ENCODE data around the gene ZNF319.

ZNF319 gene

DNA sequence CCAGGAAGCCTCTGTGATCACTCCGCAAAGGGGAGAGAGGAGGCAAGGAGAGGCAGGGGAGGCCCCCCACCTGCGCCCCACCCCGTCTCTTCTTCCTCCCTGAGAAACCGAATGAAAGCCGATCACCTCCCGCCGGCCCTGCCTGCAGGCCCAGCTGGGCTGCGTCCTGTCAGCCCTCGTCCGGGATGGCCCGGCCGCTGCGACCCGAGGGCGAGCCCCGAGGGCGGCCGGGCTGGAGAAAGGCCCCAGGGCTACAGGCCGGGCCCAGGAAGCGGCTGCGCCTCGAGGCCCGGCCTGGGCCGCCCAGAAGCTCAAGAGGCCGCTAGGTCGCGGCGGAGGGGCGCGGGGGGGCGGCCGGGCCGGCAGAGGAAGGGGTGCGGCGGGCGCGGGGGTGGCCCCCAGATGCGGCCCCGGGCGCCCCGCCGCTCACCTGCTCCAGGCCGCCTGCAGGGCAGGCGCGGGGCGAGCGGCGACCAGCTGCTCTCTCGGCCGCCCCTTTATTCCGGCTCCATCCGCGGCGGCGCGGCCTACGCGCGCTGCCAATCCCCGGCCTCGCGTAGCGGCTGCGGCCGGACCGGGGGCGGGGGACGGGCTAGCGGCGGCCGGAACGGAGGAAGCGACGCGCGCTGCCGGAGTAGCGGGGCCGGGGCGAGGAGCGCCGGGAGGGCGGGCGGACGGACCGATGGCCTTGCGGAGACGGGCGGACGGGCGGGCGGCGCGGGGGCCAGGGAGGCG is at the start of gene ZNF319:
ZNF319 (minus strand) TSS at position 702 of the 735 bp plus-strand sequence. CDS start 2,407 bp downstream, outside the sequence.
- TF ChIP-seq, protein P1, sequence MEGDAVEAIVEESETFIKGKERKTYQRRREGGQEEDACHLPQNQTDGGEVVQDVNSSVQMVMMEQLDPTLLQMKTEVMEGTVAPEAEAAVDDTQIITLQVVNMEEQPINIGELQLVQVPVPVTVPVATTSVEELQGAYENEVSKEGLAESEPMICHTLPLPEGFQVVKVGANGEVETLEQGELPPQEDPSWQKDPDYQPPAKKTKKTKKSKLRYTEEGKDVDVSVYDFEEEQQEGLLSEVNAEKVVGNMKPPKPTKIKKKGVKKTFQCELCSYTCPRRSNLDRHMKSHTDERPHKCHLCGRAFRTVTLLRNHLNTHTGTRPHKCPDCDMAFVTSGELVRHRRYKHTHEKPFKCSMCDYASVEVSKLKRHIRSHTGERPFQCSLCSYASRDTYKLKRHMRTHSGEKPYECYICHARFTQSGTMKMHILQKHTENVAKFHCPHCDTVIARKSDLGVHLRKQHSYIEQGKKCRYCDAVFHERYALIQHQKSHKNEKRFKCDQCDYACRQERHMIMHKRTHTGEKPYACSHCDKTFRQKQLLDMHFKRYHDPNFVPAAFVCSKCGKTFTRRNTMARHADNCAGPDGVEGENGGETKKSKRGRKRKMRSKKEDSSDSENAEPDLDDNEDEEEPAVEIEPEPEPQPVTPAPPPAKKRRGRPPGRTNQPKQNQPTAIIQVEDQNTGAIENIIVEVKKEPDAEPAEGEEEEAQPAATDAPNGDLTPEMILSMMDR (IDR thresholded peaks at IDR 0.05; ENCODE audit: low read depth, low read length): no peak
- in situ Hi-C loops (cut with HindIII; ENCODE audit: low sequenced_read_pairs): no loop called here
- no peak for DNase-seq (ENCODE audit: low read depth, low spot score)
- H3K4me3 ChIP-seq (ENCODE audit: low read depth, low read length): peak within 1 kb of the TSS; percentile 83

GRCh38 chr16:58049232-58050185 is 49.0 kb upstream of the ZNF319 start:
- in situ Hi-C loops (cut with HindIII; ENCODE audit: low sequenced_read_pairs): no loop called here
- DNase-seq (ENCODE audit: low read depth, low spot score): no peak
- TF ChIP-seq, protein P1 (IDR thresholded peaks at IDR 0.05; ENCODE audit: low read depth, low read length): no peak
- no peak overlapping the region for H3K4me3 ChIP-seq (ENCODE audit: low read depth, low read length)

DNA sequence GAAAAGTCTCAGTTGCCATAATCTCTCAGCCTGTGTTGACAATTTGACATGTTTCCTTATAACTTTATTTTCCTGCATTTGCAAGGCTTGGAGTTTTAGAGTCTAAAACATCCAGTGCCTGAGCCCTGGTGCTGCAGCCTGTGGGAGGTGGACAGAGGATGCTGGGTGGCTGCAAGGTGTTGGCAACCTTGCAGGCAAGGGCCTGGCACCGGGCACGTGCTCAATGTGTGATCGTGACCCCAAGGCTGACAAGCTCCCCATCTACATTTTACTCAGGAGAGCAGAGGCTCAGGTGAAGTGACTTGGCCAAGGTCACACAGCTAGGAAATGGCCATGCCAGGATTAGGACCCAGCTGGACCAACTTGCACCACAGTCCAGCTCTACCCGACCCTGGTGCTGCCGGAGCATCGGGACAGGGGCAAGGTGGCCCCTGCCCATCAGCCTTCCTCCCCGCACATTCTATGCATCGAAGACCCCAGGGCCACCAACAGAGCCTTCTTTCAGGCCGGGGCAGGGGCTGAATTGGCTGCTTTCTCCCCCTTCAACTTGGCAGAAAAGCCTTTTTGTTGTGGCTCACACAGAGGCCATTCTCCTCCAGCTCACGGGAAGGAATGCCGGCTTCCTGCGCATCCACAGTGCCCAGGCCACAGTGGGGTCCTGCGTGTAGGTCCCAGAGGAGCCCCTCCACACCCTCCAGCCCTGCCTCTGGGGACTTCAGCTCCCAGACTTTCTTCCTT is 48.2 kb upstream of the ZNF319 start:
- TF ChIP-seq, protein P1 (IDR thresholded peaks at IDR 0.05; ENCODE audit: low read depth, low read length): no peak
- DNase-seq (ENCODE audit: low read depth, low spot score): no peak
- in situ Hi-C loops (cut with HindIII; ENCODE audit: low sequenced_read_pairs): no loop called here
- no peak overlapping the region for H3K4me3 ChIP-seq (ENCODE audit: low read depth, low read length)

GRCh38 chr16:58047557-58048348 is 47.3 kb upstream of the ZNF319 start:
- TF ChIP-seq, protein P1 (IDR thresholded peaks at IDR 0.05; ENCODE audit: low read depth, low read length): no peak
- DNase-seq (ENCODE audit: low read depth, low spot score): no peak
- H3K4me3 ChIP-seq (ENCODE audit: low read depth, low read length): no peak overlapping the region
- in situ Hi-C loops (cut with HindIII; ENCODE audit: low sequenced_read_pairs): no loop called here

- no peak overlapping the region for H3K4me3 ChIP-seq (ENCODE audit: low read depth, low read length)
- in situ Hi-C loops (cut with HindIII; ENCODE audit: low sequenced_read_pairs): no loop called here
- TF ChIP-seq, protein P1 (IDR thresholded peaks at IDR 0.05; ENCODE audit: low read depth, low read length): no peak
- DNase-seq (ENCODE audit: low read depth, low spot score): no peak
Measured at GRCh38 chr16:58046936-58047335, 46.5 kb upstream of the ZNF319 start.
